ENCODE data around the gene EIF4B. TPM values are rescaled to one million over a fixed set of nuclear protein-coding genes. Genes with fewer than 3 reads are reported as not detected.

EIF4B gene
- total and polyA plus RNA-seq, 9 of the 15 experiments (the other 6 are each of a cell fraction or from before 2014, with no cell fraction given), result 138 to 669 (median 552) TPM

- peak overlapping the region in 1 of 2 experiments; percentile 77; a peak in 2 of 4 replicates for H3K9ac ChIP-seq (ENCODE audit: insufficient read depth in 1 of 2, low read depth in 2 of 2, low read length in 2 of 2)
- no peak overlapping the region for H3K4me3 ChIP-seq
- FAIRE-seq (no peak), ATAC-seq (no peak), DNase-seq (ENCODE audit: extremely low read depth in 1 of 4, low spot score in 3 of 4) (no peak)
- peaks cover 7% of the 10 kb centered on the region; the same call in 2 of the 3 replicates for H3K79me2 ChIP-seq (ENCODE audit: control insufficient read depth, insufficient read depth, low read length)
- no peak for TF ChIP-seq ZNF76 (CRISPR knock-in tag; IDR thresholded peaks at IDR 0.05; ENCODE audit: borderline replicate concordance)
- no peak for TF ChIP-seq ZNF184 (CRISPR knock-in tag; IDR thresholded peaks at IDR 0.05)
- TF ChIP-seq ZNF785 (CRISPR knock-in tag; IDR thresholded peaks at IDR 0.05), result no peak
- no peak for TF ChIP-seq NEUROD1 (IDR thresholded peaks at IDR 0.05; ENCODE audit: borderline replicate concordance, low read depth, low read length, partially characterized antibody)
- 0 out of 2 replicates have a peak, but pooled peaks have one; percentile 25 for TF ChIP-seq MAX (CRISPR knock-in tag; IDR thresholded peaks at IDR 0.05)
- TF ChIP-seq ZBTB1 (CRISPR knock-in tag; IDR thresholded peaks at IDR 0.05; ENCODE audit: borderline replicate concordance, low read depth), result no peak
- no peak for TF ChIP-seq TEAD4 (IDR thresholded peaks at IDR 0.05; ENCODE audit: low read length)
- TF ChIP-seq TEAD4 (CRISPR knock-in tag; IDR thresholded peaks at IDR 0.05; ENCODE audit: borderline replicate concordance), result no peak
- TF ChIP-seq CBFB (CRISPR knock-in tag; IDR thresholded peaks at IDR 0.05), result no peak
- H3K4me2 ChIP-seq (ENCODE audit: insufficient read depth, low read length), result no peak overlapping the region
- no peaks in the 10 kb centered on the region for H3K27me3 ChIP-seq (ENCODE audit: control insufficient read depth in 2 of 2, insufficient read depth in 2 of 2, low read length in 2 of 2)
- H4K20me1 ChIP-seq (replicated peaks; ENCODE audit: control insufficient read depth, insufficient read depth, low read length), result no peaks in the 10 kb centered on the region
- H3K9me3 ChIP-seq (replicated peaks; ENCODE audit: control insufficient read depth, insufficient read depth, low read depth, low read length), result no peaks in the 10 kb centered on the region
- no peak overlapping the region for H2AFZ ChIP-seq (ENCODE audit: low read depth, low read length)
- peaks cover 20 to 86% of the 10 kb centered on the region in 2 experiments; a peak in 4 of 5 replicates for H3K4me1 ChIP-seq (replicated peaks in 1 of 2; ENCODE audit: control insufficient read depth in 2 of 2, insufficient read depth in 2 of 2, low read length in 2 of 2)
- no peaks in the 10 kb centered on the region for H3K9me1 ChIP-seq (ENCODE audit: control insufficient read depth, insufficient read depth, low read length)
- no TSS peak for BruUV-seq (replicated peaks)
- no peak overlapping the region for H3K27ac ChIP-seq (ENCODE audit: extremely low read depth, low read depth, low read length)
- in situ Hi-C loops (cut with MboI) (no loop called here), intact Hi-C loops (cut with micrococcal nuclease) (no loop called here)
- H3K36me3 ChIP-seq (ENCODE audit: control insufficient read depth, insufficient read depth, low read length), result peaks cover 2% of the 10 kb centered on the region; the same call in 1 of the 3 replicates
- ChIA-PET CTCF (ENCODE audit: low intra/inter-chr PET ratio) (no interaction called here), POLR2A (interaction anchor here (0.6 to 2.1 kb wide), 10 partner anchors 8 to 428 kb away, joined by 3 to 8 read pairs (median 3); no protein-coding TSS in a partner anchor)
- WGBS (ENCODE audit: insufficient coverage, low coverage, missing lambda C conversion rate), result 64% methylated on average over 12 of the region's 15 CpGs
Observed at GRCh38 chr12:53055471-53056266, 49.4 kb downstream of the EIF4B start.
